K562 (cell line): ENCODE measurements around the gene CAMK1D. TPM values are rescaled to one million over a fixed set of nuclear protein-coding genes. Genes with fewer than 3 reads are reported as not detected.

Experiments
- E2F1 ChIP-seq: sonication (generic); formaldehyde crosslinking; IDR thresholded peaks from 2 replicates; pipeline ENCODE4 v1.8.1; 2023; ENCODE audit warnings: mild to moderate bottlenecking, missing genetic modification reagents, moderate library complexity
- EHMT2 ChIP-seq: fragments of 450-650 bp; IDR thresholded peaks from 2 replicates; pipeline ENCODE4 v1.6.1; 2018; ENCODE audit warnings: antibody characterized with exemption
- ESRRB ChIP-seq: fragments of 250-450 bp; sonication (Bioruptor Pico); IDR thresholded peaks from 2 replicates; pipeline ENCODE4 v1.5.0; 2020; ENCODE audit warnings: mild to moderate bottlenecking, moderate library complexity, borderline replicate concordance
- ETV5 ChIP-seq: sonication (generic); formaldehyde crosslinking; IDR thresholded peaks from 2 replicates; pipeline ENCODE4 v1.4.0; 2020; ENCODE audit warnings: low read depth, mild to moderate bottlenecking, missing genetic modification reagents
- HMGN3 ChIP-seq: IDR thresholded peaks from 2 replicates; pipeline ENCODE4 v1.6.1; 2011; ENCODE audit warnings: borderline replicate concordance, low read depth, mild to moderate bottlenecking, mixed read lengths, low read length; ENCODE audit not compliant: insufficient read length; ENCODE audit errors: extremely low read depth
- HOMEZ ChIP-seq: fragments of 250-450 bp; sonication (Bioruptor Pico); IDR thresholded peaks from 2 replicates; pipeline ENCODE4 v1.4.0; 2020; ENCODE audit warnings: mild to moderate bottlenecking, moderate library complexity
- KDM2B ChIP-seq: fragments of 250-450 bp; sonication (Bioruptor Pico); IDR thresholded peaks from 2 replicates; pipeline ENCODE4 v1.8.0; 2021; ENCODE audit warnings: mild to moderate bottlenecking, moderate library complexity
- RBM22 ChIP-seq: fragments of 200-400 bp; formaldehyde crosslinking; IDR thresholded peaks from 2 replicates; pipeline ENCODE4 v1.6.1; 2018; ENCODE audit warnings: low read length, low read depth; ENCODE audit not compliant: poor library complexity, severe bottlenecking
- SFPQ ChIP-seq: fragments of 200-400 bp; formaldehyde crosslinking; IDR thresholded peaks from 2 replicates; pipeline ENCODE4 v1.6.1; 2017; ENCODE audit warnings: mild to moderate bottlenecking, low read depth, low read length, moderate library complexity
- SMARCB1 ChIP-seq: IDR thresholded peaks from 2 replicates; pipeline ENCODE4 v1.6.1; 2011; ENCODE audit warnings: improper control_type of control experiment, low read depth; ENCODE audit not compliant: insufficient read length
- SMARCC2 ChIP-seq: fragments of 450-650 bp; IDR thresholded peaks from 2 replicates; pipeline ENCODE4 v1.6.1; 2017; ENCODE audit warnings: antibody characterized with exemption, moderate library complexity, mild to moderate bottlenecking, low read depth
- TAF15 ChIP-seq: fragments of 200-400 bp; formaldehyde crosslinking; IDR thresholded peaks from 2 replicates; pipeline ENCODE4 v1.6.1; 2017; ENCODE audit warnings: mild to moderate bottlenecking, low read depth, low read length, moderate library complexity
- THRB ChIP-seq: fragments of 450-650 bp; formaldehyde crosslinking; conservative IDR thresholded peaks from 2 replicates; pipeline ENCODE4 v1.4.0; 2022; ENCODE audit warnings: mild to moderate bottlenecking, missing genetic modification characterization
- U2AF2 ChIP-seq: fragments of 200-400 bp; formaldehyde crosslinking; optimal IDR thresholded peaks from 2 replicates; pipeline ENCODE3; 2017; ENCODE audit warnings: low read depth, mild to moderate bottlenecking, low read length
- ZNF324 ChIP-seq: fragments of 250-450 bp; sonication (Bioruptor Pico); IDR thresholded peaks from 2 replicates; pipeline ENCODE4 v1.4.0; 2020; ENCODE audit warnings: mild to moderate bottlenecking
- polyA plus RNA-seq, 8 experiments: library from polyadenylated mRNA; depleted of rRNA in 4 of 8; stranded (reverse) in 5 of 8; unstranded in 3 of 8; fragments of >200 nt; fragmentation: Nextera tagmentation in 2 of 8; fragmentation: Illumina TruSeq in 1 of 8; extraction: Ambion mirVana in 2 of 8; extraction: Trizol in 1 of 8; gene quantifications; 2 replicates each; pipeline versions ENCODE4 v1.2.1 to v1.2.3, GENCODE V29; 2011 to 2014; ENCODE audit warnings: inconsistent platforms in 1 of 8, missing spikeins in 1 of 8
- total RNA-seq, 7 experiments: library from RNA; depleted of rRNA in 6 of 7; stranded (reverse); fragments of >200 nt in 6 of 7; fragmentation: Illumina TruSeq in 2 of 7; extraction: Trizol in 2 of 7; gene quantifications; 2 replicates each; pipeline versions ENCODE4 v1.2.1 to v1.2.3, GENCODE V29; 2011 to 2021; ENCODE audit warnings: low replicate concordance in 1 of 7
- TF ChIP-seq, protein P1 (sequence below), 2 experiments: fragments of 450-650 bp; IDR thresholded peaks; 2 replicates each; pipeline ENCODE4 v1.6.1; 2016
- TF ChIP-seq, protein P2 (sequence below): IDR thresholded peaks from 2 replicates; pipeline ENCODE4 v1.6.1; 2014; ENCODE audit warnings: antibody characterized with exemption

The CAMK1D gene
- total and polyA plus RNA-seq, 9 of the 15 experiments (the other 6 are each of a cell fraction or from before 2014, with no cell fraction given): 0.12 to 0.24 (median 0.20) TPM; not detected in 5

DNA sequence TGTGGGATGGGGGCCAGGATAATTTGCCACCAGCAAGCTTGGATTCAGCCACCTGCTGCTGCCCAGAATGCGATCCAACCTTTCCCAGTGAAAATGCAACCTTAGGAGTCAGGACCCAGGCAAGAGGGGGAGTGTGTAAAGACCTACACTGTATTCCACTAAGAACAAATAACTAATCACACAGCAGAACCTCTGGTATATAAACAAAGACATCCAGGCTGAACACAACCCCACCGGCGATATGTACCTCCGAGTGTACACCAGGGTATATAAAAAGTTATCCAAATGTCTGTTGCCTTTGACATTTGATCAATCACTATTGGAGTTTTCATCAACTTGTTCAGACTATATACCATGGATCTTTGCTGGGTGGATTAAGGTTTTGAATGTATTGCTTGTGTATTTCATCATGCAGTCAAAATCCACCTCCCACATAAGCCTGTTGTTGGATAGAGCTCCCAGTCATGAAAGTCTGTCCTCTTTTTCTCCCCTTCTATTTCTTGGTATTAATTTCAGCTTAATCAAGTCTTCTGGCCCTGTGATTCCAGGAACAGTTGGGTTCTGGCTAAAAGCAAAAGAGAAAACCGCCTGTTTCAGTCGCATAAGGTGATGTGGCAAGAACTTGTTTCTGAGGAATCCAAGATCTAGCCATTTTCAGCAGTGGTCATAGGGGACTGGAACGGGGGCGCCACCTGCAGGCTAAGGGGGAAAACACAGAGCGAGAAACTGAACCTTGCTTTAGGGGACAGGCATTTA lies 361.4 kb downstream of the CAMK1D start (continued):
- TF ChIP-seq HMGN3 (no peak), SMARCC2 (peak; percentile 20; the same call in 1 of the 2 replicates), ZNF324 (CRISPR knock-in tag) (no peak), KDM2B (no peak), ETV5 (no peak), E2F1 (CRISPR knock-in tag) (no peak), EHMT2 (peak; percentile 35; the same call in 1 of the 2 replicates), SMARCB1 (no peak), RBM22 (no peak), U2AF2 (no peak), SFPQ (no peak), HOMEZ (CRISPR knock-in tag) (no peak), THRB (CRISPR knock-in tag) (no peak), TAF15 (no peak), ESRRB (CRISPR knock-in tag) (no peak)
- TF ChIP-seq, protein P1, sequence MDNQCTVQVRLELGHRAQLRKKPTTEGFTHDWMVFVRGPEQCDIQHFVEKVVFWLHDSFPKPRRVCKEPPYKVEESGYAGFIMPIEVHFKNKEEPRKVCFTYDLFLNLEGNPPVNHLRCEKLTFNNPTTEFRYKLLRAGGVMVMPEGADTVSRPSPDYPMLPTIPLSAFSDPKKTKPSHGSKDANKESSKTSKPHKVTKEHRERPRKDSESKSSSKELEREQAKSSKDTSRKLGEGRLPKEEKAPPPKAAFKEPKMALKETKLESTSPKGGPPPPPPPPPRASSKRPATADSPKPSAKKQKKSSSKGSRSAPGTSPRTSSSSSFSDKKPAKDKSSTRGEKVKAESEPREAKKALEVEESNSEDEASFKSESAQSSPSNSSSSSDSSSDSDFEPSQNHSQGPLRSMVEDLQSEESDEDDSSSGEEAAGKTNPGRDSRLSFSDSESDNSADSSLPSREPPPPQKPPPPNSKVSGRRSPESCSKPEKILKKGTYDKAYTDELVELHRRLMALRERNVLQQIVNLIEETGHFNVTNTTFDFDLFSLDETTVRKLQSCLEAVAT (IDR thresholded peaks at IDR 0.05): no peak
- TF ChIP-seq, protein P2, sequence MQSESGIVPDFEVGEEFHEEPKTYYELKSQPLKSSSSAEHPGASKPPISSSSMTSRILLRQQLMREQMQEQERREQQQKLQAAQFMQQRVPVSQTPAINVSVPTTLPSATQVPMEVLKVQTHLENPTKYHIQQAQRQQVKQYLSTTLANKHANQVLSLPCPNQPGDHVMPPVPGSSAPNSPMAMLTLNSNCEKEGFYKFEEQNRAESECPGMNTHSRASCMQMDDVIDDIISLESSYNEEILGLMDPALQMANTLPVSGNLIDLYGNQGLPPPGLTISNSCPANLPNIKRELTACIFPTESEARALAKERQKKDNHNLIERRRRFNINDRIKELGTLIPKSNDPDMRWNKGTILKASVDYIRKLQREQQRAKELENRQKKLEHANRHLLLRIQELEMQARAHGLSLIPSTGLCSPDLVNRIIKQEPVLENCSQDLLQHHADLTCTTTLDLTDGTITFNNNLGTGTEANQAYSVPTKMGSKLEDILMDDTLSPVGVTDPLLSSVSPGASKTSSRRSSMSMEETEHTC: no peak
